GM06990 (cell line): ENCODE data around the gene FKBP5.

ENCODE experiments used
- DNase-seq: peaks from one replicate; pipeline ENCODE4 v3.0.0-alpha.2; 2011; ENCODE audit not compliant: insufficient read length; ENCODE audit errors: extremely low read depth
- H3K27me3 ChIP-seq: replicated peaks from 2 replicates; pipeline ENCODE4 v1.6.0; 2011; ENCODE audit warnings: low read length; ENCODE audit not compliant: control insufficient read depth, insufficient read depth
- H3K36me3 ChIP-seq: 2 replicates; pipeline ENCODE4 v1.5.1; 2011; ENCODE audit warnings: low read length; ENCODE audit not compliant: control insufficient read depth, insufficient read depth
- H3K4me3 ChIP-seq: replicated peaks from 2 replicates; pipeline ENCODE4 v1.5.1; 2011; ENCODE audit warnings: low read depth, mild to moderate bottlenecking, control low read depth, low read length
- CTCF ChIP-seq: IDR thresholded peaks from 2 replicates; pipeline ENCODE4 v1.5.1; 2011; ENCODE audit warnings: low read length, control low read depth, mild to moderate bottlenecking, inconsistent platforms; ENCODE audit not compliant: insufficient read depth, poor library complexity, severe bottlenecking

FKBP5 gene

GRCh38 chr6:35719404-35719829 lies 30.7 kb upstream of the FKBP5 start:
- Histone ChIP-seq H3K36me3 (no peaks in the 10 kb centered on the region), H3K4me3 (no peak overlapping the region), H3K27me3 (no peaks in the 10 kb centered on the region)
- no peak for TF ChIP-seq CTCF
- DNase-seq, result no peak

GRCh38 chr6:35718911-35719381 lies 30.2 kb upstream of the FKBP5 start:
- DNase-seq, result peak; percentile 55
- TF ChIP-seq CTCF, result no peak
- Histone ChIP-seq H3K27me3 (no peaks in the 10 kb centered on the region), H3K36me3 (no peaks in the 10 kb centered on the region), H3K4me3 (no peak overlapping the region)

GRCh38 chr6:35718375-35718736 lies 29.6 kb upstream of the FKBP5 start:
- Histone ChIP-seq H3K36me3 (no peaks in the 10 kb centered on the region), H3K4me3 (no peak overlapping the region), H3K27me3 (no peaks in the 10 kb centered on the region)
- TF ChIP-seq CTCF, result no peak
- no peak for DNase-seq

GRCh38 chr6:35717449-35718374 lies 29.0 kb upstream of the FKBP5 start:
- Histone ChIP-seq H3K27me3 (no peaks in the 10 kb centered on the region), H3K36me3 (no peaks in the 10 kb centered on the region), H3K4me3 (no peak overlapping the region)
- no peak for DNase-seq
- TF ChIP-seq CTCF, result no peak

- no peak for DNase-seq
- no peaks in the 10 kb centered on the region for H3K27me3 ChIP-seq
- no peak for TF ChIP-seq CTCF
- H3K4me3 ChIP-seq, result no peak overlapping the region
- no peaks in the 10 kb centered on the region for H3K36me3 ChIP-seq
These were observed 28.1 kb upstream of the FKBP5 start for GRCh38 chr6:35716798-35717197.
